ENCODE results near the gene ARHGAP32.

GRCh38 chr11:129021295-129021694, 170.8 kb downstream of the ARHGAP32 start:
- no peak for TF ChIP-seq CTCF (IDR thresholded peaks at IDR 0.05; ENCODE audit: low read depth, low read length, poor library complexity, severe bottlenecking)
- TF ChIP-seq EZH2phosphoT487 (IDR thresholded peaks at IDR 0.05; ENCODE audit: borderline replicate concordance, low read length): no peak

Measured in DOHH2 (cell line).